Mammary epithelial cell (primary cell): ENCODE measurements around the gene PDS5A.
"Not testable (repeated sequence)": the region's sequence is repeated elsewhere in the genome, so short reads cannot be mapped to it uniquely, and the experiment has no call there.

ENCODE experiments used
- EZH2 ChIP-seq: IDR thresholded peaks from 2 replicates; pipeline ENCODE4 v1.6.1; 2012; ENCODE audit warnings: low read length, inconsistent platforms, borderline replicate concordance
- TF ChIP-seq, protein P1 (sequence below), 2 donors: IDR thresholded peaks in 1 of 2; conservative IDR thresholded peaks in 1 of 2; 2 replicates each; pipeline ENCODE4 v1.5.1; 2011 to 2012; ENCODE audit warnings: inconsistent platforms in 2 of 2, low read length in 2 of 2, mild to moderate bottlenecking in 2 of 2, control low read depth in 1 of 2, low read depth in 1 of 2; ENCODE audit not compliant: insufficient read depth in 1 of 2; ENCODE audit errors: extremely low read depth in 1 of 2

DNA sequence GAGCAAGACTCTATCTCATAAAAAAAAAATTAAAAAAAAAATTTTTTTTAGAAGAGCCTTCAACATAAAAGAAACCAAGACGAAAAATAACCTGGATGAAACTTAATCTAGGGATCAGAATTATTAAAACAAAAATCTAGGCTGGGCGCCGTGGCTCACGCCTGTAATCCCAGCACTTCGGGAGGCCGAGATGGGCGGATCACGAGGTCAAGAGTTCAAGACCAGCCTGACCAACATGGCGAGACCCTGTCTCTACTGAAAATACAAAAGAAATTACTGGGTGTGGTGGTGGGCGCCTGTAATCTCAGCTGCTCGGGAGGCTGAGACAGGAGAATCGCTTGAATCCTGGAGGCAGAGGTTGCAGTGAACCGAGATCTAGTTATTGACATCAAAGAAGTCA, 184.7 kb downstream of the PDS5A start:
- TF ChIP-seq, protein P1, sequence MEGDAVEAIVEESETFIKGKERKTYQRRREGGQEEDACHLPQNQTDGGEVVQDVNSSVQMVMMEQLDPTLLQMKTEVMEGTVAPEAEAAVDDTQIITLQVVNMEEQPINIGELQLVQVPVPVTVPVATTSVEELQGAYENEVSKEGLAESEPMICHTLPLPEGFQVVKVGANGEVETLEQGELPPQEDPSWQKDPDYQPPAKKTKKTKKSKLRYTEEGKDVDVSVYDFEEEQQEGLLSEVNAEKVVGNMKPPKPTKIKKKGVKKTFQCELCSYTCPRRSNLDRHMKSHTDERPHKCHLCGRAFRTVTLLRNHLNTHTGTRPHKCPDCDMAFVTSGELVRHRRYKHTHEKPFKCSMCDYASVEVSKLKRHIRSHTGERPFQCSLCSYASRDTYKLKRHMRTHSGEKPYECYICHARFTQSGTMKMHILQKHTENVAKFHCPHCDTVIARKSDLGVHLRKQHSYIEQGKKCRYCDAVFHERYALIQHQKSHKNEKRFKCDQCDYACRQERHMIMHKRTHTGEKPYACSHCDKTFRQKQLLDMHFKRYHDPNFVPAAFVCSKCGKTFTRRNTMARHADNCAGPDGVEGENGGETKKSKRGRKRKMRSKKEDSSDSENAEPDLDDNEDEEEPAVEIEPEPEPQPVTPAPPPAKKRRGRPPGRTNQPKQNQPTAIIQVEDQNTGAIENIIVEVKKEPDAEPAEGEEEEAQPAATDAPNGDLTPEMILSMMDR (conservative IDR thresholded peaks at IDR 0.05 in 1 of 2, IDR thresholded peaks at IDR 0.05 in 1 of 2; ENCODE audit: extremely low read depth in 1 of 2, insufficient read depth in 1 of 2, low read depth in 1 of 2, low read length in 2 of 2), result not testable (repeated sequence)
- TF ChIP-seq EZH2, result not testable (repeated sequence)
